HG03159 (cell line): ENCODE results near the gene POLD1.
"Not testable (repeated sequence)": the region's sequence is repeated elsewhere in the genome, so short reads cannot be mapped to it uniquely, and the experiment has no call there.

ENCODE experiments used
- ATAC-seq: cut with Tn5 transposase; IDR thresholded peaks from one replicate; pipeline ENCODE4 v1.9.1; 2021; ENCODE audit warnings: mild to moderate bottlenecking, moderate library complexity; ENCODE audit not compliant: unreplicated experiment

POLD1 gene

GRCh38 chr19:50390295-50390694 is 6.1 kb downstream of the POLD1 start:
- ATAC-seq, result not testable (repeated sequence)

- not testable (repeated sequence) for ATAC-seq
Measured at GRCh38 chr19:50390952-50391351, 6.8 kb downstream of the POLD1 start.

GRCh38 chr19:50392759-50393158 is 8.6 kb downstream of the POLD1 start:
- no peak for ATAC-seq

- no peak for ATAC-seq
Measured at GRCh38 chr19:50393589-50393988, 9.4 kb downstream of the POLD1 start.

- no peak for ATAC-seq
Measured at GRCh38 chr19:50394017-50394416, 9.9 kb downstream of the POLD1 start.

GRCh38 chr19:50398675-50399367 is 14.7 kb downstream of the POLD1 start:
- ATAC-seq, result no peak

GRCh38 chr19:50399368-50399745 is 15.2 kb downstream of the POLD1 start:
- ATAC-seq, result no peak

GRCh38 chr19:50401605-50402450 is 17.7 kb downstream of the POLD1 start:
- ATAC-seq, result no peak

- no peak for ATAC-seq
Measured at GRCh38 chr19:50402544-50403301, 18.6 kb downstream of the POLD1 start.

- no peak for ATAC-seq
Measured at GRCh38 chr19:50406156-50406820, 22.1 kb downstream of the POLD1 start.

GRCh38 chr19:50406829-50407228 is 22.7 kb downstream of the POLD1 start:
- ATAC-seq, result no peak

GRCh38 chr19:50409347-50409746 is 25.2 kb downstream of the POLD1 start:
- ATAC-seq, result no peak

GRCh38 chr19:50410109-50410508 is 26.0 kb downstream of the POLD1 start:
- ATAC-seq, result no peak

GRCh38 chr19:50412419-50412818 is 28.3 kb downstream of the POLD1 start:
- no peak for ATAC-seq

- ATAC-seq, result no peak
Measured at GRCh38 chr19:50413096-50413495, 28.9 kb downstream of the POLD1 start.

- no peak for ATAC-seq
Measured at GRCh38 chr19:50413531-50413930, 29.4 kb downstream of the POLD1 start.

GRCh38 chr19:50414864-50415660 is 30.9 kb downstream of the POLD1 start:
- ATAC-seq, result peak; percentile 41

GRCh38 chr19:50415661-50416033 is 31.5 kb downstream of the POLD1 start:
- ATAC-seq, result peak; percentile 47

- ATAC-seq, result no peak
Measured at GRCh38 chr19:50416034-50416977, 32.2 kb downstream of the POLD1 start.
